Astrocyte (in vitro differentiated cells and primary cell): Measurements from ENCODE around the gene DCHS2. TPM values are rescaled to one million over a fixed set of nuclear protein-coding genes. Genes with fewer than 3 reads are reported as not detected.

Source experiments
- DNase-seq: peaks from one replicate; pipeline ENCODE4 v3.0.0-alpha.2; 2010; ENCODE audit warnings: low read depth
- FAIRE-seq: peaks from 2 replicates; lab custom pipeline; 2011; peaks lifted over from hg19 to GRCh38; lab: Jason Lieb, UNC
- H2AFZ ChIP-seq: 2 replicates; pipeline ENCODE4 v1.6.0; 2012; ENCODE audit warnings: low read depth, low read length, inconsistent platforms
- H3K27ac ChIP-seq: 2 replicates; pipeline ENCODE4 v1.5.1; 2011; ENCODE audit warnings: low read depth, low read length, inconsistent platforms
- H3K27me3 ChIP-seq: 2 replicates; pipeline ENCODE4 v1.6.0; 2011; ENCODE audit warnings: low read length, inconsistent platforms; ENCODE audit not compliant: insufficient read depth
- H3K36me3 ChIP-seq: 2 replicates; pipeline ENCODE4 v1.5.1; 2011; ENCODE audit warnings: low read length, inconsistent platforms; ENCODE audit not compliant: insufficient read depth
- H3K4me1 ChIP-seq: 2 replicates; pipeline ENCODE4 v1.5.1; 2011; ENCODE audit warnings: low read length, inconsistent platforms; ENCODE audit not compliant: insufficient read depth
- H3K4me2 ChIP-seq: 2 replicates; pipeline ENCODE4 v1.6.0; 2012; ENCODE audit warnings: low read length, inconsistent platforms
- H3K4me3 ChIP-seq: 2 replicates; pipeline ENCODE4 v1.5.1; 2011; ENCODE audit warnings: low read depth, mild to moderate bottlenecking, low read length, inconsistent platforms; ENCODE audit not compliant: insufficient read depth
- H3K79me2 ChIP-seq: 2 replicates; pipeline ENCODE4 v1.6.0; 2012; ENCODE audit warnings: mild to moderate bottlenecking, low read length, inconsistent platforms; ENCODE audit not compliant: insufficient read depth
- H3K9ac ChIP-seq: 2 replicates; pipeline ENCODE4 v1.6.0; 2012; ENCODE audit warnings: mild to moderate bottlenecking, low read length, inconsistent platforms
- H3K9me3 ChIP-seq: 2 replicates; pipeline ENCODE4 v1.5.1; 2012; ENCODE audit warnings: low read depth, mild to moderate bottlenecking, low read length, inconsistent platforms; ENCODE audit not compliant: insufficient read depth
- H4K20me1 ChIP-seq: 2 replicates; pipeline ENCODE4 v1.6.0; 2012; ENCODE audit warnings: low read length, inconsistent platforms; ENCODE audit not compliant: insufficient read depth
- H3K27ac Mint-ChIP-seq: one replicate; pipeline ENCODE4 v1.8.0; 2021; ENCODE audit warnings: mild to moderate bottlenecking, mixed read lengths; ENCODE audit not compliant: unreplicated experiment
- H3K27me3 Mint-ChIP-seq: one replicate; pipeline ENCODE4 v1.8.0; 2021; ENCODE audit warnings: low read depth, mixed read lengths; ENCODE audit not compliant: unreplicated experiment
- H3K36me3 Mint-ChIP-seq: one replicate; pipeline ENCODE4 v1.8.0; 2021; ENCODE audit warnings: low read depth, mixed read lengths; ENCODE audit not compliant: unreplicated experiment
- H3K4me1 Mint-ChIP-seq: one replicate; pipeline ENCODE4 v1.8.0; 2021; ENCODE audit warnings: low read depth, mixed read lengths; ENCODE audit not compliant: unreplicated experiment
- H3K4me3 Mint-ChIP-seq: one replicate; pipeline ENCODE4 v1.8.0; 2021; ENCODE audit warnings: mild to moderate bottlenecking, moderate library complexity, mixed read lengths; ENCODE audit not compliant: unreplicated experiment
- H3K9me3 Mint-ChIP-seq: one replicate; pipeline ENCODE4 v1.8.0; 2021; ENCODE audit warnings: mild to moderate bottlenecking, mixed read lengths; ENCODE audit not compliant: unreplicated experiment
- EZH2 ChIP-seq: IDR thresholded peaks from 2 replicates; pipeline ENCODE4 v1.6.1; 2012; ENCODE audit warnings: mild to moderate bottlenecking, low read length, inconsistent platforms; ENCODE audit not compliant: insufficient read depth
- total RNA-seq: library from RNA; stranded (reverse); gene quantifications from 2 replicates; pipeline ENCODE4 v1.2.1, GENCODE V29; 2021
- TF ChIP-seq, protein P1 (sequence below): IDR thresholded peaks from 2 replicates; pipeline ENCODE4 v1.5.1; 2011; ENCODE audit warnings: low read depth, mild to moderate bottlenecking, inconsistent platforms, low read length, moderate library complexity; ENCODE audit not compliant: insufficient read depth

The DCHS2 gene
- total RNA-seq, 1 donor from 2014 or later, result 0.25 TPM

DNA sequence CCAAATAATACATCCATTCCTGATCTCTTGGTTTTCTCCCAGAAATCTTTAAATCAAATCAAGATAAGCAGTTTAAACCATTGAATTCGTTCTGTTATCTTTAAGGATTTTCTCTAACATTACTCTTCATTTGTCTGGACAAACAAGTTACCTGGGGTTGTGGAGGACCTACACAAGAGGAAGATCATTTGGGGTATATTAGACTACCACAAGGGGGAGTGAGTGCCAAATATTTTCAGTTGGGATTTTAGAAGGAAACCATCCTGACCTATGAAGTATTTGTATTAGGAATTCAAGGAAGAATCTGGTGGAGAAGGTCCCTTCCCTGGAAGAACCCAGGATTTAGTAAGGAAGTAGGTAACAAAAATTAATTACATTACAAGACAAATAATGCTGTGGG is 12.0 kb upstream of the DCHS2 start:
- H3K9ac ChIP-seq, result no peak overlapping the region
- no peak overlapping the region for H3K4me3 ChIP-seq
- H3K4me1 Mint-ChIP-seq, result peaks cover 4% of the 10 kb centered on the region
- no peak overlapping the region for H3K27ac ChIP-seq
- DNase-seq (peak; percentile 8), FAIRE-seq (no peak)
- no peak overlapping the region for H2AFZ ChIP-seq
- no peaks in the 10 kb centered on the region for H4K20me1 ChIP-seq
- H3K27ac Mint-ChIP-seq, result no peak overlapping the region
- H3K79me2 ChIP-seq, result no peaks in the 10 kb centered on the region
- no peak overlapping the region for H3K4me3 Mint-ChIP-seq
- TF ChIP-seq, protein P1, sequence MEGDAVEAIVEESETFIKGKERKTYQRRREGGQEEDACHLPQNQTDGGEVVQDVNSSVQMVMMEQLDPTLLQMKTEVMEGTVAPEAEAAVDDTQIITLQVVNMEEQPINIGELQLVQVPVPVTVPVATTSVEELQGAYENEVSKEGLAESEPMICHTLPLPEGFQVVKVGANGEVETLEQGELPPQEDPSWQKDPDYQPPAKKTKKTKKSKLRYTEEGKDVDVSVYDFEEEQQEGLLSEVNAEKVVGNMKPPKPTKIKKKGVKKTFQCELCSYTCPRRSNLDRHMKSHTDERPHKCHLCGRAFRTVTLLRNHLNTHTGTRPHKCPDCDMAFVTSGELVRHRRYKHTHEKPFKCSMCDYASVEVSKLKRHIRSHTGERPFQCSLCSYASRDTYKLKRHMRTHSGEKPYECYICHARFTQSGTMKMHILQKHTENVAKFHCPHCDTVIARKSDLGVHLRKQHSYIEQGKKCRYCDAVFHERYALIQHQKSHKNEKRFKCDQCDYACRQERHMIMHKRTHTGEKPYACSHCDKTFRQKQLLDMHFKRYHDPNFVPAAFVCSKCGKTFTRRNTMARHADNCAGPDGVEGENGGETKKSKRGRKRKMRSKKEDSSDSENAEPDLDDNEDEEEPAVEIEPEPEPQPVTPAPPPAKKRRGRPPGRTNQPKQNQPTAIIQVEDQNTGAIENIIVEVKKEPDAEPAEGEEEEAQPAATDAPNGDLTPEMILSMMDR, result peak; percentile 49
- TF ChIP-seq EZH2, result no peak
- no peaks in the 10 kb centered on the region for H3K9me3 ChIP-seq
- H3K36me3 ChIP-seq, result no peaks in the 10 kb centered on the region
- H3K4me1 ChIP-seq, result no peaks in the 10 kb centered on the region
- H3K36me3 Mint-ChIP-seq, result no peaks in the 10 kb centered on the region
- peaks cover 10% of the 10 kb centered on the region for H3K27me3 ChIP-seq
- H3K4me2 ChIP-seq, result no peak overlapping the region
- peaks cover 10% of the 10 kb centered on the region for H3K27me3 Mint-ChIP-seq
- no peaks in the 10 kb centered on the region for H3K9me3 Mint-ChIP-seq

DNA sequence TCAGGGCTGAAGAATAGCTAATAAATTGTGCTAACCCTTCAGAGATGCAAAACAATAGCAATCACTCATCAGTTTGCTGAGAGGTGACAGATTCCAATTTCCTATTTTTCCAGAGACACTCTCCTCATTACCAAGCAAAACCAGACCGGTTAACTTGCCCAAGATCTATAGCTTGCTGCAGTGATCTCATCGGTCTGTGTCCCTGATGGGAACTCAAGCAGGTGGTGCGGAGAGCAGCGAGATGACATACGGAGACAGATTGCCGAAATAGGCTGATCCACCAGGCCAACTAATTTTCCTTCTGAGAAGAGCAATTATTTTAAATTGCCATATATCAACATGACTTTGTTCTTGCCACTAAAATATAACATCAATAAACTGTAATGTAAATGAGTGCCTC is 10.5 kb upstream of the DCHS2 start:
- H3K79me2 ChIP-seq, result no peaks in the 10 kb centered on the region
- H3K4me3 Mint-ChIP-seq, result no peak overlapping the region
- peaks cover 12% of the 10 kb centered on the region for H3K27me3 Mint-ChIP-seq
- H3K27me3 ChIP-seq, result peaks cover 12% of the 10 kb centered on the region
- H3K9me3 Mint-ChIP-seq, result no peaks in the 10 kb centered on the region
- no peak overlapping the region for H2AFZ ChIP-seq
- peaks cover 2% of the 10 kb centered on the region for H3K4me1 Mint-ChIP-seq
- H3K9me3 ChIP-seq, result no peaks in the 10 kb centered on the region
- no peaks in the 10 kb centered on the region for H4K20me1 ChIP-seq
- H3K36me3 ChIP-seq, result no peaks in the 10 kb centered on the region
- no peak overlapping the region for H3K27ac ChIP-seq
- TF ChIP-seq, protein P1, result no peak
- TF ChIP-seq EZH2, result no peak
- no peak overlapping the region for H3K27ac Mint-ChIP-seq
- FAIRE-seq (no peak), DNase-seq (no peak)
- no peaks in the 10 kb centered on the region for H3K36me3 Mint-ChIP-seq
- no peak overlapping the region for H3K9ac ChIP-seq
- H3K4me1 ChIP-seq, result no peaks in the 10 kb centered on the region
- H3K4me2 ChIP-seq, result no peak overlapping the region
- no peak overlapping the region for H3K4me3 ChIP-seq

DNA sequence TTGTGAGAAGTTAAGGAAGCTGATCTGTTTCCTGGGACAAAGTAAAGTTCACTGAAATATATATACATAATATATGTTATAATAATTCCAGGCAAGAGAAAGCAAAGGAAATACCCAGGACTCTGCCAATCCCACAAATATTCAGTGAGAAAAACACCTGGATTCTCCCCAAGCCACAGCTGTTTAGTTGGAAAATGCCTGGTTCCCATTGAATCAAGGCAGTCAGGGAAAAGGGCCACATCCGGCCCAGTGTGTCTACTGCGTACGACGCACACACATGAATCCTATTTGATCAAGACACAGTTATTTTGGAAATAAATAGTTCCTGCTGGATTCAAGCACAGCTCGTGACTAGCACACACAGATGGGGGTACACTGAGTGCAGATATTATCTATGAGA is 6.3 kb upstream of the DCHS2 start:
- Histone ChIP-seq H3K4me1 (no peaks in the 10 kb centered on the region), H3K4me3 (no peak overlapping the region), H3K36me3 (no peaks in the 10 kb centered on the region), H3K27ac (no peak overlapping the region), H3K79me2 (no peaks in the 10 kb centered on the region), H3K9me3 (no peaks in the 10 kb centered on the region), H3K9ac (no peak overlapping the region), H3K27me3 (peaks cover 17% of the 10 kb centered on the region), H2AFZ (no peak overlapping the region), H3K4me2 (no peak overlapping the region), H4K20me1 (no peaks in the 10 kb centered on the region)
- DNase-seq (peak; percentile 1), FAIRE-seq (no peak)
- no peaks in the 10 kb centered on the region for H3K36me3 Mint-ChIP-seq
- peaks cover 1% of the 10 kb centered on the region for H3K9me3 Mint-ChIP-seq
- H3K27ac Mint-ChIP-seq, result no peak overlapping the region
- H3K27me3 Mint-ChIP-seq, result peaks cover 35% of the 10 kb centered on the region
- H3K4me3 Mint-ChIP-seq, result no peak overlapping the region
- TF ChIP-seq EZH2, result no peak
- TF ChIP-seq, protein P1, result no peak
- H3K4me1 Mint-ChIP-seq, result no peaks in the 10 kb centered on the region
